NCI-H2107 (cell line): ENCODE results near the gene DNAH11.
A peak's percentile ranks its signal among the peaks of the same experiment; 100 is the strongest.
"Not testable (repeated sequence)": the region's sequence is repeated elsewhere in the genome, so short reads cannot be mapped to it uniquely, and the experiment has no call there.

ENCODE experiments used
- DNase-seq: peaks from one replicate; lab custom pipeline; 2025; lab: John Stamatoyannopoulos, UW

The DNAH11 gene

GRCh38 chr7:21891291-21891690 is 348.5 kb downstream of the DNAH11 start:
- no peak for DNase-seq

- DNase-seq: no peak
These were observed 350.6 kb downstream of the DNAH11 start for GRCh38 chr7:21893401-21893800.

GRCh38 chr7:21898265-21898930 is 355.6 kb downstream of the DNAH11 start:
- no peak for DNase-seq

GRCh38 chr7:21902240-21902639 is 359.4 kb downstream of the DNAH11 start:
- no peak for DNase-seq

GRCh38 chr7:21903020-21903786 is 360.4 kb downstream of the DNAH11 start:
- no peak for DNase-seq

GRCh38 chr7:21908746-21909145 is 365.9 kb downstream of the DNAH11 start:
- no peak for DNase-seq

- DNase-seq: no peak
These were observed 367.4 kb downstream of the DNAH11 start for GRCh38 chr7:21910253-21910652.

- DNase-seq: no peak
These were observed 368.6 kb downstream of the DNAH11 start for GRCh38 chr7:21911341-21911875.

- DNase-seq: no peak
These were observed 369.5 kb downstream of the DNAH11 start for GRCh38 chr7:21912305-21912704.

- DNase-seq: no peak
These were observed 370.3 kb downstream of the DNAH11 start for GRCh38 chr7:21912931-21913780.

- no peak for DNase-seq
These were observed 371.8 kb downstream of the DNAH11 start for GRCh38 chr7:21914671-21915070.

GRCh38 chr7:21915140-21915539 is 372.3 kb downstream of the DNAH11 start:
- DNase-seq: no peak

GRCh38 chr7:21916176-21916575 is 373.3 kb downstream of the DNAH11 start:
- DNase-seq: no peak

GRCh38 chr7:21916629-21917028 is 373.8 kb downstream of the DNAH11 start:
- DNase-seq: no peak

- no peak for DNase-seq
These were observed 375.4 kb downstream of the DNAH11 start for GRCh38 chr7:21918216-21918615.

- DNase-seq: no peak
These were observed 378.1 kb downstream of the DNAH11 start for GRCh38 chr7:21920936-21921335.

GRCh38 chr7:21922605-21923004 is 379.8 kb downstream of the DNAH11 start:
- DNase-seq: no peak

GRCh38 chr7:21923658-21924057 is 380.8 kb downstream of the DNAH11 start:
- DNase-seq: peak; percentile 54

GRCh38 chr7:21926448-21926847 is 383.6 kb downstream of the DNAH11 start:
- no peak for DNase-seq

GRCh38 chr7:21927693-21928092 is 384.9 kb downstream of the DNAH11 start:
- no peak for DNase-seq

- DNase-seq: not testable (repeated sequence)
These were observed 390.5 kb downstream of the DNAH11 start for GRCh38 chr7:21933293-21933692.

- DNase-seq: no peak
These were observed 392.0 kb downstream of the DNAH11 start for GRCh38 chr7:21934808-21935207.
